Measurements from ENCODE around the gene CLDN2.

The CLDN2 gene

GRCh38 chrX:106973433-106974149, 53.4 kb downstream of the CLDN2 start:
- Histone ChIP-seq H3K27ac (ENCODE audit: low read length) (no peak overlapping the region), H3K9me3 (ENCODE audit: insufficient read depth, low read length) (no peaks in the 10 kb centered on the region), H2AFZ (ENCODE audit: low read depth, low read length) (no peak overlapping the region), H3K4me2 (ENCODE audit: low read length) (no peak overlapping the region), H3K79me2 (ENCODE audit: low read length) (no peaks in the 10 kb centered on the region), H3K36me3 (replicated peaks; ENCODE audit: low read depth, low read length) (no peaks in the 10 kb centered on the region), H3K4me1 (ENCODE audit: low read length) (no peaks in the 10 kb centered on the region), H3K9ac (ENCODE audit: low read length) (no peak overlapping the region), H3K27me3 (ENCODE audit: low read depth, low read length) (no peaks in the 10 kb centered on the region), H4K20me1 (ENCODE audit: insufficient read depth, low read length) (no peaks in the 10 kb centered on the region), H3K4me3 (ENCODE audit: low read length) (no peak overlapping the region)
- no peak for TF ChIP-seq EZH2phosphoT487 (IDR thresholded peaks at IDR 0.05; ENCODE audit: low read depth)
- no peak for TF ChIP-seq CTCF (IDR thresholded peaks at IDR 0.05; ENCODE audit: low read depth, low read length)

DNA sequence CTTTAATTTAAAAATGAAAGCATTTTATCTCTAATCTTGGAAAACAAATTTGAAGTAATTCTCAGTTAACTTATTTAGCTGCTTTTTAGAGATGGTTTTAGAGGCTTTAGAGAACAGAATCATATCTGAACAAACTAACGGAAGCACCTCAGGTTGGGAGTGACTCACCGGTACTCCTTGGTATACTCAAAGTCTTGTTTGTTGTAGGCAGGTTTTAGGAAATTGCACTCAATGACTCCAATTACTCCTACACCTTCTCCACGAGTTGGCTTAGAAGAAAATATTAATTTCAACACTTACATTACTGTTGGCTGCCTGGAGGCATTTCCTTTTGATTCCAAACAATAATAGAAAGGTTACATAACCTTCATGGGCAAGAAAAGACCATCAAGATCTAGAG, 56.2 kb downstream of the CLDN2 start:
- Histone ChIP-seq H4K20me1 (ENCODE audit: insufficient read depth, low read length) (no peaks in the 10 kb centered on the region), H3K9ac (ENCODE audit: low read length) (no peak overlapping the region), H3K4me2 (ENCODE audit: low read length) (no peak overlapping the region), H2AFZ (ENCODE audit: low read depth, low read length) (no peak overlapping the region), H3K79me2 (ENCODE audit: low read length) (no peaks in the 10 kb centered on the region), H3K36me3 (replicated peaks; ENCODE audit: low read depth, low read length) (no peaks in the 10 kb centered on the region), H3K27me3 (ENCODE audit: low read depth, low read length) (no peaks in the 10 kb centered on the region), H3K9me3 (ENCODE audit: insufficient read depth, low read length) (no peaks in the 10 kb centered on the region), H3K27ac (ENCODE audit: low read length) (no peak overlapping the region), H3K4me1 (ENCODE audit: low read length) (no peaks in the 10 kb centered on the region), H3K4me3 (ENCODE audit: low read length) (no peak overlapping the region)
- TF ChIP-seq EZH2phosphoT487 (IDR thresholded peaks at IDR 0.05; ENCODE audit: low read depth) (no peak), CTCF (IDR thresholded peaks at IDR 0.05; ENCODE audit: low read depth, low read length) (no peak)
